Measurements from ENCODE around the gene AP5Z1. TPM values are rescaled to one million over a fixed set of nuclear protein-coding genes. Genes with fewer than 3 reads are reported as not detected.
"Not testable (repeated sequence)": the region's sequence is repeated elsewhere in the genome, so short reads cannot be mapped to it uniquely, and the experiment has no call there.

The AP5Z1 gene
- total RNA-seq, 1 experiment from 2014 or later: 66.8 TPM

DNA sequence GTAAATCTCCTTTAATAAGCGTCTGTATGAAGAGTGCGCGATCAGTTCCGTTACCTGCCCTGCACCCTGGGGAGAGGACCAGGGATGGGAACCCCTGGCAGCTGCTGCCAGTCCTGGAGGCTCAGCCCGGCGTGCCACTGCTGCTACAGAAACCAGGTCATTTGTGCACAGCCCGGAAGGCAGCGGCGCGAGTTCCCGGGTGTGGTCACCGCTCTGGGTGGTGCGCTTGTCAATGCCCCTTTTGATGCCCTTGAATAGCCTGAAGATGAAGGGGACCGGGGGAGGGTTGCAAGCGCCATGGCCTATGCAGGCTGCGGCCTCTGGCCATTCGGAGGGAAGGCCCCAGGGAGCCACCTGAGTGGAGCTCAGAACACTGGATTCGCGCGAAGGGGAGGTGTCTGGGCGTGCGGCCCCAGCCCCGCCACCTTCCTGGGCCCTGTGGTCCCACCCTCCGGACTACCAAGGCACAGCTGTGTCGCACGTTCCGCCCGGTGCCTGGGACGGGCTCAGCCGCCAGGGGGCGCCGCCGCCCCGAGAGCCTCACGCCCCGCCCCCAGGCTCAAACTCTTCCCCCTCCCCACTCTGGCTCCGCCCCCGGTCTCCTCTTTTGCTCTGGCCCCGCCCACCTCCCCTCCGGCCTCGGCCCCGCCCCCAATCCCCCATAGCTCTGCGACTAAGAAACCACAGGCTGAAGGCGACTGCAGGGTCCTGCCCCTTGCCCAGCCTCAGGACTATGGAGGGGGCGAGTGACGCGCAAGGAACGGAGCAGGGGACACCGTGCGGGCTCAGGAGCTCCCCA, 16.5 kb downstream of the AP5Z1 start:
- H3K27ac Mint-ChIP-seq (ENCODE audit: unreplicated experiment): no peak overlapping the region
- no peaks in the 10 kb centered on the region for H3K36me3 ChIP-seq (ENCODE audit: control insufficient read depth, insufficient read depth, low read length)
- BruUV-seq (replicated peaks): no TSS peak

GRCh38 chr7:4792537-4793126, 17.2 kb downstream of the AP5Z1 start:
- Histone ChIP-seq H3K4me3 (ENCODE audit: low read depth, low read length) (no peak overlapping the region), H3K4me1 (peaks cover 15% of the 10 kb centered on the region), H3K9me3 (no peaks in the 10 kb centered on the region), H3K27me3 (replicated peaks; ENCODE audit: control insufficient read depth, insufficient read depth, low read length) (no peaks in the 10 kb centered on the region), H3K36me3 (ENCODE audit: control insufficient read depth, insufficient read depth, low read length) (no peaks in the 10 kb centered on the region)
- intact Hi-C loops (cut with micrococcal nuclease; ENCODE audit: unreplicated experiment): no loop called here
- H3K27me3 Mint-ChIP-seq (ENCODE audit: insufficient read depth, unreplicated experiment): no peaks in the 10 kb centered on the region
- ChIA-PET CTCF (no interaction called here), POLR2A (interaction anchor here (0.6 to 0.9 kb wide), 2 partner anchors 17 to 375 kb away, joined by 3 to 5 read pairs; partner anchors contain the start of gene AP5Z1)
- H3K36me3 Mint-ChIP-seq (ENCODE audit: insufficient read depth, unreplicated experiment): peaks cover 41% of the 10 kb centered on the region
- no peak overlapping the region for H3K4me3 Mint-ChIP-seq (ENCODE audit: unreplicated experiment)
- H3K27ac Mint-ChIP-seq (ENCODE audit: unreplicated experiment): no peak overlapping the region
- no peaks in the 10 kb centered on the region for H3K9me3 Mint-ChIP-seq (ENCODE audit: unreplicated experiment)
- H3K4me1 Mint-ChIP-seq (ENCODE audit: low read depth, unreplicated experiment): peaks cover 9% of the 10 kb centered on the region
- no peak for DNase-seq
- no peak for TF ChIP-seq CTCF (IDR thresholded peaks at IDR 0.05; ENCODE audit: insufficient read depth in 1 of 2, low read depth in 1 of 2, low read length in 1 of 2, severe bottlenecking in 1 of 2, unreplicated experiment in 1 of 2)
- BruUV-seq (replicated peaks): no TSS peak

More for the DNA sequence above, 16.5 kb downstream of the AP5Z1 start:
- ChIA-PET POLR2A (no interaction called here), CTCF (interaction anchor here (0.7 kb wide), 1 partner anchor 1618 kb away, joined by 3 read pairs; no protein-coding TSS in a partner anchor)
- TF ChIP-seq CTCF (IDR thresholded peaks at IDR 0.05; ENCODE audit: insufficient read depth in 1 of 2, low read depth in 1 of 2, low read length in 1 of 2, severe bottlenecking in 1 of 2, unreplicated experiment in 1 of 2): no peak
- no peak for DNase-seq
- Mint-ChIP-seq H3K9me3 (ENCODE audit: unreplicated experiment) (no peaks in the 10 kb centered on the region), H3K4me3 (ENCODE audit: unreplicated experiment) (no peak overlapping the region), H3K4me1 (ENCODE audit: low read depth, unreplicated experiment) (peaks cover 9% of the 10 kb centered on the region), H3K27me3 (ENCODE audit: insufficient read depth, unreplicated experiment) (no peaks in the 10 kb centered on the region), H3K36me3 (ENCODE audit: insufficient read depth, unreplicated experiment) (peaks cover 38% of the 10 kb centered on the region)
- intact Hi-C loops (cut with micrococcal nuclease; ENCODE audit: unreplicated experiment): no loop called here
- Histone ChIP-seq H3K4me1 (peaks cover 15% of the 10 kb centered on the region), H3K27me3 (replicated peaks; ENCODE audit: control insufficient read depth, insufficient read depth, low read length) (no peaks in the 10 kb centered on the region), H3K4me3 (ENCODE audit: low read depth, low read length) (no peak overlapping the region), H3K9me3 (no peaks in the 10 kb centered on the region)

GRCh38 chr7:4793385-4793993, 18.1 kb downstream of the AP5Z1 start:
- H3K4me3 ChIP-seq (ENCODE audit: low read depth, low read length); H3K27ac Mint-ChIP-seq (ENCODE audit: unreplicated experiment); H3K4me1 Mint-ChIP-seq (ENCODE audit: low read depth, unreplicated experiment); H3K4me3 Mint-ChIP-seq (ENCODE audit: unreplicated experiment); CTCF ChIA-PET; intact Hi-C loops (cut with micrococcal nuclease; ENCODE audit: unreplicated experiment); BruUV-seq (replicated peaks); H3K9me3 ChIP-seq; DNase-seq; H3K36me3 ChIP-seq (ENCODE audit: control insufficient read depth, insufficient read depth, low read length); H3K9me3 Mint-ChIP-seq (ENCODE audit: unreplicated experiment); H3K27me3 Mint-ChIP-seq (ENCODE audit: insufficient read depth, unreplicated experiment); H3K27me3 ChIP-seq (replicated peaks; ENCODE audit: control insufficient read depth, insufficient read depth, low read length): not testable (repeated sequence)
- H3K36me3 Mint-ChIP-seq (ENCODE audit: insufficient read depth, unreplicated experiment): peaks cover 41% of the 10 kb centered on the region
- POLR2A ChIA-PET: interaction anchor here (0.6 to 0.9 kb wide), 2 partner anchors 18 to 270 kb away, joined by 3 to 4 read pairs; partner anchors contain the start of gene AP5Z1
- peaks cover 15% of the 10 kb centered on the region for H3K4me1 ChIP-seq

GRCh38 chr7:4794171-4794570, 18.7 kb downstream of the AP5Z1 start:
- POLR2A ChIA-PET; BruUV-seq (replicated peaks): not testable (repeated sequence)
- peak overlapping the region; percentile 34 for H3K4me3 Mint-ChIP-seq (ENCODE audit: unreplicated experiment)

More at GRCh38 chr7:4794171-4794570, 18.7 kb downstream of the AP5Z1 start:
- CTCF ChIA-PET; H3K36me3 ChIP-seq (ENCODE audit: control insufficient read depth, insufficient read depth, low read length); intact Hi-C loops (cut with micrococcal nuclease; ENCODE audit: unreplicated experiment); H3K9me3 ChIP-seq; H3K4me3 ChIP-seq (ENCODE audit: low read depth, low read length); DNase-seq; H3K27me3 ChIP-seq (replicated peaks; ENCODE audit: control insufficient read depth, insufficient read depth, low read length); H3K27me3 Mint-ChIP-seq (ENCODE audit: insufficient read depth, unreplicated experiment); H3K9me3 Mint-ChIP-seq (ENCODE audit: unreplicated experiment); H3K4me1 Mint-ChIP-seq (ENCODE audit: low read depth, unreplicated experiment): not testable (repeated sequence)
- peaks cover 15% of the 10 kb centered on the region for H3K4me1 ChIP-seq
- H3K27ac Mint-ChIP-seq (ENCODE audit: unreplicated experiment): peak overlapping the region; percentile 79
- H3K36me3 Mint-ChIP-seq (ENCODE audit: insufficient read depth, unreplicated experiment): peaks cover 41% of the 10 kb centered on the region

All from Caco-2 (cell line).